Effector CD4-positive, alpha-beta T cell (primary cell): ENCODE data around the gene SMIM28. TPM values are rescaled to one million over a fixed set of nuclear protein-coding genes. Genes with fewer than 3 reads are reported as not detected.
"Not testable (repeated sequence)": the region's sequence is repeated elsewhere in the genome, so short reads cannot be mapped to it uniquely, and the experiment has no call there.

Source experiments
- DNase-seq: peaks from one replicate; pipeline ENCODE4 v3.0.0-alpha.2; 2020
- total RNA-seq: gene quantifications from one replicate; lab custom pipeline; 2026; lab: John Stamatoyannopoulos, UW

The SMIM28 gene
- total RNA-seq = not detected

- no peak for DNase-seq
These were observed at the start of gene SMIM28 for GRCh38 chr6:138377844-138378243. Gene SMIM28 (plus strand): TSS chr6:138377905. CDS start chr6:138378073, 168 bp downstream.

- no peak for DNase-seq
These were observed 49.5 kb upstream of the SMIM28 start for GRCh38 chr6:138328210-138328609.

GRCh38 chr6:138330763-138331162, 46.9 kb upstream of the SMIM28 start:
- no peak for DNase-seq

GRCh38 chr6:138331444-138331843, 46.3 kb upstream of the SMIM28 start:
- DNase-seq = no peak

GRCh38 chr6:138331984-138332383, 45.7 kb upstream of the SMIM28 start:
- no peak for DNase-seq

GRCh38 chr6:138334000-138334399, 43.7 kb upstream of the SMIM28 start:
- DNase-seq = no peak

GRCh38 chr6:138334963-138335362, 42.7 kb upstream of the SMIM28 start:
- DNase-seq = no peak

GRCh38 chr6:138336221-138336620, 41.5 kb upstream of the SMIM28 start:
- DNase-seq = no peak

GRCh38 chr6:138337076-138337475, 40.6 kb upstream of the SMIM28 start:
- DNase-seq = no peak

- DNase-seq = no peak
These were observed 38.7 kb upstream of the SMIM28 start for GRCh38 chr6:138339024-138339423.

- DNase-seq = no peak
These were observed 36.5 kb upstream of the SMIM28 start for GRCh38 chr6:138341176-138341575.

- no peak for DNase-seq
These were observed 34.6 kb upstream of the SMIM28 start for GRCh38 chr6:138343112-138343511.

- DNase-seq = no peak
These were observed 32.0 kb upstream of the SMIM28 start for GRCh38 chr6:138345565-138346285.

- no peak for DNase-seq
These were observed 31.2 kb upstream of the SMIM28 start for GRCh38 chr6:138346302-138347195.

- no peak for DNase-seq
These were observed 29.8 kb upstream of the SMIM28 start for GRCh38 chr6:138347864-138348263.

- DNase-seq = no peak
These were observed 27.8 kb upstream of the SMIM28 start for GRCh38 chr6:138349891-138350290.

- no peak for DNase-seq
These were observed 19.8 kb upstream of the SMIM28 start for GRCh38 chr6:138357928-138358327.

- DNase-seq = not testable (repeated sequence)
These were observed 9.0 kb upstream of the SMIM28 start for GRCh38 chr6:138368684-138369083.

GRCh38 chr6:138370631-138371451, 6.9 kb upstream of the SMIM28 start:
- DNase-seq = no peak

GRCh38 chr6:138371452-138371711, 6.3 kb upstream of the SMIM28 start:
- DNase-seq = no peak

- no peak for DNase-seq
These were observed 6.0 kb upstream of the SMIM28 start for GRCh38 chr6:138371720-138372119.

- no peak for DNase-seq
These were observed 4.8 kb upstream of the SMIM28 start for GRCh38 chr6:138372711-138373463.

- no peak for DNase-seq
These were observed 3.5 kb upstream of the SMIM28 start for GRCh38 chr6:138374230-138374629.
